MCF 10A (cell line): ENCODE measurements around the gene NTF4. TPM values are rescaled to one million over a fixed set of nuclear protein-coding genes. Genes with fewer than 3 reads are reported as not detected.

ENCODE experiments used
- BruUV-seq: library from RNA; stranded (reverse); fragments of 400-500 nt; replicated peaks from 2 replicates; lab custom pipeline; 2021; lab: Mats Ljungman, UMichigan
- CTCF ChIA-PET: fragments of 300-600 bp; sonication (Branson Sonifier 250); formaldehyde crosslinking; extraction: SDS; loops from one replicate; lab custom pipeline; 2021; ENCODE audit warnings: antibody characterized with exemption, inconsistent platforms; lab: Yijun Ruan, JAX
- POLR2A ChIA-PET: fragments of 300-600, 350-650 bp; sonication (Branson Sonifier 250); formaldehyde crosslinking; extraction: SDS; loops from one replicate; lab custom pipeline; 2020; ENCODE audit warnings: antibody characterized with exemption, inconsistent platforms; lab: Yijun Ruan, JAX
- DNase-seq: peaks from one replicate; pipeline ENCODE4 v3.0.0-alpha.2; 2018; ENCODE audit not compliant: unreplicated experiment
- H3K27ac Mint-ChIP-seq: one replicate; pipeline ENCODE4 v1.8.0; 2022; ENCODE audit warnings: mild to moderate bottlenecking, low read depth, mixed read lengths; ENCODE audit not compliant: unreplicated experiment
- H3K27me3 Mint-ChIP-seq: one replicate; pipeline ENCODE4 v1.8.0; 2022; ENCODE audit warnings: mixed read lengths; ENCODE audit not compliant: insufficient read depth, unreplicated experiment
- H3K36me3 Mint-ChIP-seq: one replicate; pipeline ENCODE4 v1.8.0; 2022; ENCODE audit warnings: mild to moderate bottlenecking, moderate library complexity, mixed read lengths; ENCODE audit not compliant: insufficient read depth, unreplicated experiment
- H3K4me1 Mint-ChIP-seq: one replicate; pipeline ENCODE4 v1.8.0; 2022; ENCODE audit warnings: mixed read lengths; ENCODE audit not compliant: insufficient read depth, unreplicated experiment
- H3K4me3 Mint-ChIP-seq: one replicate; pipeline ENCODE4 v1.8.0; 2022; ENCODE audit warnings: mild to moderate bottlenecking, moderate library complexity, mixed read lengths; ENCODE audit not compliant: unreplicated experiment
- H3K9me3 Mint-ChIP-seq: one replicate; pipeline ENCODE4 v1.8.0; 2022; ENCODE audit warnings: mixed read lengths; ENCODE audit not compliant: unreplicated experiment
- intact Hi-C: fragments of 100-400 bp; cut with micrococcal nuclease; formaldehyde crosslinking; loops from 2 replicates; pipeline ENCODE4 v1.14.1; 2022
- total RNA-seq: library from RNA; stranded (reverse); gene quantifications from 2 replicates; pipeline ENCODE4 v1.2.3, GENCODE V29; 2022
- TF ChIP-seq, protein P1 (sequence below): fragments of 200-600 bp; IDR thresholded peaks from one replicate; pipeline ENCODE4 v1.8.0; 2022; ENCODE audit warnings: antibody characterized with exemption, mild to moderate bottlenecking; ENCODE audit not compliant: unreplicated experiment

NTF4 gene
- total RNA-seq, 1 experiment from 2014 or later, result 7.8 TPM

DNA sequence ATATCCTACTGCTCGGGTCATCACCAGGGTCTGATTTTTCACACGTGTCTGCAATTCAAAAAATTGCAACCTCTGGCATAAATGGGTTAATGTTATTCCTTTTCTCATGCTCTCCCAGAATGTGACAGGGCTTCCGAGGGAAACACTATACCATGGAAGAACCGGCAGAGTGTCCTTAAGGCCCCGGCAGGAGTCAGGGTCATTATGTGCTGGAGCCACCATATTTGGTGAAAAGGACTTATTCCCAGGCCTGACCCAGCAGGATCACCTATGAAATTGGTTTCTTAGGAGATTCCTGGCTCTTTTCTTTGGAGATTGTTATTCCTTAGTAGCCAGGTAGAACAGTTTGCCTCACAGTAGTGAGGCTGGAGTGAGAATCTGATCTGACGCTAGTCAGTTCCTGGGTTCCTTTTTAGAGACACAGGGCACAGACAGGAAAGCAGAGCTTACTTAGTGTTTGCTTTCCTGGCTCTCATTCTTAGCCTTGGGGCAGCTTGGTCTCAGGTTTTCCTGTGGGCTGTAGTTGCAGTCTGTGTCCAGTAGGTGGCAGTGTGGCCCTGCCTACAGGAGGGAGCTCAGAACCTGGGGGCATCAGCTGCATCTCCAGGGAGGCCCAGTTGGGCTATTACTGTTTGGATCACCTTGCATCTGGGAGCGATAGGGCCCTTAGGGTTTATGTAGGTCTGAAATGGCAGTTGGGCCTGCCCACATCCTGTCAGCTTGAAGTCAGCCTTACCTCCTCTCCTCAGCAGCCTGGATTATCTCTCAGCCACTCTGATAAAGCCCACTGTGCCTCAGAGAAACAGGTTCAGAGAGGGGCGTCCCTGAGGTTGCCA, 33.1 kb upstream of the NTF4 start:
- Mint-ChIP-seq H3K36me3 (peaks cover 100% of the 10 kb centered on the region), H3K27ac (no peak overlapping the region), H3K9me3 (no peaks in the 10 kb centered on the region), H3K4me3 (no peak overlapping the region), H3K27me3 (no peaks in the 10 kb centered on the region), H3K4me1 (peaks cover 5% of the 10 kb centered on the region)
- BruUV-seq, result no TSS peak
- ChIA-PET CTCF (interaction anchor here (0.5 to 2.7 kb wide), 46 partner anchors 9 to 507 kb away, joined by 3 to 29 read pairs (median 4); partner anchors contain the start of genes GYS1, LIN7B and RUVBL2), POLR2A (interaction anchor here (0.6 to 1.6 kb wide), 8 partner anchors 11 to 769 kb away, joined by 3 to 8 read pairs (median 5); partner anchors contain the start of gene PPFIA3)
- intact Hi-C loops, result loop anchor here (1.0 kb wide), 3 partner anchors 48 to 128 kb away; no protein-coding TSS in a partner anchor
- DNase-seq, result peak; percentile 87
- TF ChIP-seq, protein P1, sequence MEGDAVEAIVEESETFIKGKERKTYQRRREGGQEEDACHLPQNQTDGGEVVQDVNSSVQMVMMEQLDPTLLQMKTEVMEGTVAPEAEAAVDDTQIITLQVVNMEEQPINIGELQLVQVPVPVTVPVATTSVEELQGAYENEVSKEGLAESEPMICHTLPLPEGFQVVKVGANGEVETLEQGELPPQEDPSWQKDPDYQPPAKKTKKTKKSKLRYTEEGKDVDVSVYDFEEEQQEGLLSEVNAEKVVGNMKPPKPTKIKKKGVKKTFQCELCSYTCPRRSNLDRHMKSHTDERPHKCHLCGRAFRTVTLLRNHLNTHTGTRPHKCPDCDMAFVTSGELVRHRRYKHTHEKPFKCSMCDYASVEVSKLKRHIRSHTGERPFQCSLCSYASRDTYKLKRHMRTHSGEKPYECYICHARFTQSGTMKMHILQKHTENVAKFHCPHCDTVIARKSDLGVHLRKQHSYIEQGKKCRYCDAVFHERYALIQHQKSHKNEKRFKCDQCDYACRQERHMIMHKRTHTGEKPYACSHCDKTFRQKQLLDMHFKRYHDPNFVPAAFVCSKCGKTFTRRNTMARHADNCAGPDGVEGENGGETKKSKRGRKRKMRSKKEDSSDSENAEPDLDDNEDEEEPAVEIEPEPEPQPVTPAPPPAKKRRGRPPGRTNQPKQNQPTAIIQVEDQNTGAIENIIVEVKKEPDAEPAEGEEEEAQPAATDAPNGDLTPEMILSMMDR, result peak; percentile 96

DNA sequence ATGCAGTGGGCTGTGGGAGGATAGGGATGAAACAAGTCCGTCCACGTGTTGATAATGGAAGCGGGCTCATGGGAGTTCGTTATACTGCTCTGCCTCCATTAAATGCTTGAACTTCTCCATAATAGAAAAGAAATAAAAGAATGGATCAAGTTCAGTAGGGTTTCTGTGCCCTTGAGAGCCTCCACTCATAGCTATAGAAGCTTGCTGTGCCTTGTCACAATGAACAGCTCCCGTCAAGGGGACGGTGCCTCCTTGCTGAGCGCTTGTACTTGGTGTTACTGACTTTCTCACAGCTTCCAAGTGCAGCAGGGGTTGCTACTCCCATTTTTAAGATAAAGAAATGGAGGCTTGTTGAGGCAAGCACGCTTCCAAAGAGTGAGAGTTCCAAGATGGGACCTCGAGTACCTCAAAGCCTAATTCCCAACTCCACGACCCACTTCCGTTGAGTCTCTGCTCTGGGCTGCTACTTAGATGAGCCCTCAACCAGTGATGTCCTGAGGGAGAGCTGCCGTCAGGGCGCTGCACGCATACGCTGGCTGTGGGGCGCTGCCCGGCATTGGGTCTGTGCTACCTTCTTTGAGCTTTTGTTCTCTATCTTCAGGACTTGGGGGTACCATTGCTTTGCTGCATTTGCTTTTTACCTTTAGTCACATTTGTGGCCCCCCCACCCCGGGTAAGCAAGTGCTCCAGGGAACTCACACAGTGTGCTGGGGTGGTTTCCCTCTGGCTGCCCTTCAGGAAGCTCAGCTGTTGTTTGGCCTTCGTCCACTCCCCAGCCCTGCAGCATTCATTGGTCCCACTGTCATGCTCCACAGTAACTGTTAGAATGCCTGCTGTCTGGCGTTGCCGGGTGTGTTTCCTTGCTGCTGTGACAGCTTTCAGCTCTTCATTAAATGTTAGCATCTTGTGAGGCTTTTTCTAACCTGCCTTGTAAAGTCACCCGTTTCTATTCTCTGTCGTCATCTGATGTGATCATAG, 30.2 kb upstream of the NTF4 start:
- no peak overlapping the region for H3K27ac Mint-ChIP-seq
- peaks cover 5% of the 10 kb centered on the region for H3K4me1 Mint-ChIP-seq
- POLR2A ChIA-PET, result interaction anchor here (0.9 to 1.1 kb wide), 3 partner anchors 10 to 104 kb away, joined by 3 to 4 read pairs (median 3); no protein-coding TSS in a partner anchor
- DNase-seq, result no peak
- TF ChIP-seq, protein P1, result no peak
- CTCF ChIA-PET, result interaction anchor here (0.5 to 1.9 kb wide), 10 partner anchors 12 to 349 kb away, joined by 3 to 11 read pairs (median 4); partner anchors contain the start of gene LIN7B
- no peak overlapping the region for H3K4me3 Mint-ChIP-seq
- H3K27me3 Mint-ChIP-seq, result no peaks in the 10 kb centered on the region
- H3K36me3 Mint-ChIP-seq, result peaks cover 100% of the 10 kb centered on the region
- intact Hi-C loops, result no loop called here
- BruUV-seq, result no TSS peak
- no peaks in the 10 kb centered on the region for H3K9me3 Mint-ChIP-seq

DNA sequence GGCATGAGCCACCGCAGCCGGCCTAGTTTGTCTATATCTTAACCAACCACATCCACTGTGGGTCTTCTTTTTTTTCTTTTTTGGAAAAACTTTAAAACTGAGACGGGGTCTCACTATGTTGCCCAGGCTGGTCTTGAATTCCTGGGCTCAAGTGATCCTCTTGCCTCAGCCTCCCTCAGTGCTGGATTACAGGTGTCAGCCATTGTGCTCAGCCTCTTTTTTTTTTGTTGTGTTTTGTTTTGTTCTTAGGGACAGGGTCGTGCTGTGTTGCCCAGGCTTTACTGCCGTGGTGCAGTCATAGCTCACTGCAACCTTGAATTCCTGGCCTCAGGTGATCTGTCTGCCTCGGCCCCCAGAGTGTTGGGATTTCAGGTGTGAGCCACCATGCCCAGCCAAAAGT, 28.1 kb upstream of the NTF4 start:
- Mint-ChIP-seq H3K4me3 (no peak overlapping the region), H3K36me3 (peaks cover 96% of the 10 kb centered on the region), H3K27ac (no peak overlapping the region), H3K27me3 (no peaks in the 10 kb centered on the region), H3K4me1 (peaks cover 6% of the 10 kb centered on the region), H3K9me3 (no peaks in the 10 kb centered on the region)
- BruUV-seq, result no TSS peak
- TF ChIP-seq, protein P1, result no peak
- intact Hi-C loops, result no loop called here
- ChIA-PET POLR2A (interaction anchor here (1.1 kb wide), 1 partner anchor 99 kb away, joined by 3 read pairs; the partner anchor contains the start of gene RUVBL2), CTCF (interaction anchor here (0.7 to 1.2 kb wide), 2 partner anchors 17 to 57 kb away, joined by 4 read pairs; no protein-coding TSS in a partner anchor)
- DNase-seq, result no peak
